Measurements from ENCODE around the gene EML6. TPM values are rescaled to one million over a fixed set of nuclear protein-coding genes. Genes with fewer than 3 reads are reported as not detected.

The EML6 gene
- total and polyA plus RNA-seq, 10 of the 15 experiments (the other 5 are each of a cell fraction or from before 2014, with no cell fraction given): 0.09 to 0.67 (median 0.21) TPM

DNA sequence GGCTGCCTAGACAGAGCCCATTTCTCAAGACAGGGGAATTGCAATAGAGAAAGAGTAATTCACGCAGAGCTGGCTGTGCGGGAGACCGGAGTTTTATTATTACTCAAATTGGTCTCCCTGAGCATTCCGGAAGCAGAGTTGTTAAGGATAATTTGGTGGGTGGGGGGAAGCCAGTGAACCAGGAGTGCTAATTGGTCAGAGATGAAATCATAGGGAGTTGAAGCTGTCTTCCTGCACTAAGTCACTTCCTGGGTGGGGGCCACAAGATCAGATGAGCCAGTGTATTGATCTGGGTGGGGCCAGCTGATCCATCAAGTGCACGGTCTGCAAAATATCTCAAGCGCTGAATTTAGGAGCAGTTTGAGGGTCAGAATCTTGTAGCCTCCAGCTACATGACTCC is 242.0 kb downstream of the EML6 start (continued):
- no peak for TF ChIP-seq SUZ12 (IDR thresholded peaks at IDR 0.05; ENCODE audit: unreplicated experiment)
- TF ChIP-seq NFYB (IDR thresholded peaks at IDR 0.05; ENCODE audit: insufficient read depth, low read depth, low read length): no peak
- no peak for TF ChIP-seq SREBF1 (IDR thresholded peaks at IDR 0.05; ENCODE audit: low read length)
- no peak for TF ChIP-seq FOS (IDR thresholded peaks at IDR 0.05; ENCODE audit: borderline replicate concordance, extremely low read depth, insufficient read length)
- TF ChIP-seq BHLHE40 (IDR thresholded peaks at IDR 0.05; ENCODE audit: borderline replicate concordance in 1 of 2, low read depth in 2 of 2, low read length in 1 of 2): no peak

DNA sequence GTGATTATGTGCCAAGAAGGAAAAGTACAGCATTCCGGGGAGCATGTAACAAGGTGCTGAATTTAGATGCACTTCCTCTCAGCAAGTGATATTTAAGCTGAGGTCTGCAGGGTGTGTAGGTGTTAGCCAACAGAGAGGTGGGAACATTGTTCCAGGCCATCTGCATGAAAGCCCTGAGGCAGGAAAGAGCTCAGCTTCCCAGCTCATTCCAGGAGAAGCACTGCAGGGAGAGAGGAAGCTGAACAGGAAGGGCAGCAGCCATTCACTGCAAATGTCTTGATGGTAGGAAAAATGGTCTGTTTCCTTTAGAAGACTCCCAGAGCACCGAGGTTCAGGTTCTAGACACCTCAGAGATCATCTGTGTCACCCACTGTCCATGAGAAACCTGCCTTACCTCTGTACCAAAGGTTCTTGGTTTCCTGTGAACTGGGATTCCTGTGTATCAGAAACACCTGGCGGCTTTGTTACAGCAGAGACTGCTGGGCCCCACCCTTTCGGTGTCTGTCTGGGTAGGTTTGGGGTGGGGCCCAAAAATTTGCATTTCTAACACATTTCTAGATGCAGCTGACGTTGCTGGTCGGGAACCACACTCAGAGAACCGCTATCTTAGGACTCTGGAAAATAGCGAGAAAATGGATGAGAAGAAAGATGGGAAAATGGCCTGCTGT is 242.8 kb downstream of the EML6 start:
- ChIA-PET RAD21 (ENCODE audit: unreplicated experiment) (no interaction called here), POLR2A (no interaction called here), SMC1A (ENCODE audit: uncharacterized antibody, unreplicated experiment) (interaction anchor here (1.8 kb wide), 1 partner anchor 9 kb away, joined by 7 read pairs; no protein-coding TSS in a partner anchor), CTCF (interaction anchor here (1.0 to 1.9 kb wide), 3 partner anchors 9 to 101 kb away, joined by 3 to 6 read pairs (median 3); no protein-coding TSS in a partner anchor)
- intact Hi-C loops (cut with micrococcal nuclease; ENCODE audit: unreplicated experiment) (no loop called here), in situ Hi-C loops (cut with MboI) (no loop called here)
- Histone ChIP-seq H3K4me1 (ENCODE audit: control insufficient read depth, insufficient read depth, low read length) (no peaks in the 10 kb centered on the region; the same call in 1 of the 2 replicates), H3K4me3 (no peak overlapping the region), H3K27me3 (replicated peaks in 1 of 2; ENCODE audit: control insufficient read depth in 2 of 2, insufficient read depth in 2 of 2, low read length in 1 of 2) (no peaks in the 10 kb centered on the region), H3K79me2 (ENCODE audit: control insufficient read depth, insufficient read depth, low read length) (no peaks in the 10 kb centered on the region), H4K20me1 (ENCODE audit: control insufficient read depth, insufficient read depth) (no peaks in the 10 kb centered on the region), H3K9ac (ENCODE audit: control insufficient read depth, insufficient read depth, low read length) (no peak overlapping the region), H3K9me3 (replicated peaks; ENCODE audit: control insufficient read depth, insufficient read depth, low read length) (no peaks in the 10 kb centered on the region), H2AFZ (ENCODE audit: control insufficient read depth, low read depth, low read length) (no peak overlapping the region), H3K27ac (ENCODE audit: control insufficient read depth, insufficient read depth) (no peak overlapping the region), H3K4me2 (ENCODE audit: control insufficient read depth, insufficient read depth) (no peak overlapping the region), H3K36me3 (ENCODE audit: control insufficient read depth in 2 of 2, insufficient read depth in 2 of 2, low read length in 1 of 2) (peaks cover 1 to 8% of the 10 kb centered on the region in 2 experiments; a peak in 3 of 4 replicates)
- DNase-seq (ENCODE audit: low read depth, low spot score) (no peak), FAIRE-seq (no peak), ATAC-seq (no peak)
- TF ChIP-seq JUND (IDR thresholded peaks at IDR 0.05; ENCODE audit: low read depth, low read length) (no peak), ETV6 (conservative IDR thresholded peaks at IDR 0.05 in 1 of 2, IDR thresholded peaks at IDR 0.05 in 1 of 2; ENCODE audit: borderline replicate concordance in 1 of 2, low read depth in 1 of 2) (no peak), MTA3 (IDR thresholded peaks at IDR 0.05; ENCODE audit: borderline replicate concordance, low read length) (no peak), BHLHE40 (IDR thresholded peaks at IDR 0.05; ENCODE audit: borderline replicate concordance in 1 of 2, low read depth in 2 of 2, low read length in 1 of 2) (no peak)
- TF ChIP-seq, protein P1, sequence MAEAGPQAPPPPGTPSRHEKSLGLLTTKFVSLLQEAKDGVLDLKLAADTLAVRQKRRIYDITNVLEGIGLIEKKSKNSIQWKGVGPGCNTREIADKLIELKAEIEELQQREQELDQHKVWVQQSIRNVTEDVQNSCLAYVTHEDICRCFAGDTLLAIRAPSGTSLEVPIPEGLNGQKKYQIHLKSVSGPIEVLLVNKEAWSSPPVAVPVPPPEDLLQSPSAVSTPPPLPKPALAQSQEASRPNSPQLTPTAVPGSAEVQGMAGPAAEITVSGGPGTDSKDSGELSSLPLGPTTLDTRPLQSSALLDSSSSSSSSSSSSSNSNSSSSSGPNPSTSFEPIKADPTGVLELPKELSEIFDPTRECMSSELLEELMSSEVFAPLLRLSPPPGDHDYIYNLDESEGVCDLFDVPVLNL (IDR thresholded peaks at IDR 0.05; ENCODE audit: low read depth, low read length): no peak
- WGBS (ENCODE audit: insufficient coverage, insufficient replicate concordance, low lambda C conversion rate, missing lambda C conversion rate): 55% methylated on average over 8 of the region's 8 CpGs
- BruUV-seq (replicated peaks): no TSS peak

Measured in GM12878 (cell line).